IMR-90 (cell line): ENCODE measurements around the gene PAEP. TPM values are rescaled to one million over a fixed set of nuclear protein-coding genes. Genes with fewer than 3 reads are reported as not detected.

Experiments used
- ATAC-seq: fragments of 200-7000 bp; cut with Tn5 transposase; 2 replicates; pipeline ENCODE4 v1.9.1; 2020; ENCODE audit warnings: low read depth, mild to moderate bottlenecking, moderate library complexity
- BruUV-seq: library from RNA; stranded (reverse); fragments of 400-500 nt; replicated peaks from 2 replicates; lab custom pipeline; 2021; lab: Mats Ljungman, UMichigan
- CTCF ChIA-PET: fragments of 300-600 bp; formaldehyde crosslinking; extraction: SDS; loops from one replicate; lab custom pipeline; 2021; ENCODE audit warnings: antibody characterized with exemption; lab: Yijun Ruan, JAX
- POLR2A ChIA-PET: fragments of 300-600 bp; sonication (Branson Sonifier 250); formaldehyde crosslinking; loops from one replicate; lab custom pipeline; 2022; ENCODE audit warnings: antibody characterized with exemption; ENCODE audit not compliant: unreplicated experiment; lab: Charles Lee
- DNase-seq: peaks from one replicate; pipeline ENCODE4 v3.0.0; 2013
- H2AFZ ChIP-seq: replicated peaks from 2 replicates; pipeline ENCODE3; 2013; ENCODE audit warnings: low read length, mild to moderate bottlenecking; ENCODE audit not compliant: poor library complexity
- H2AK5ac ChIP-seq: 2 replicates; pipeline ENCODE4 v1.6.1; 2013; ENCODE audit warnings: low read depth, low read length, inconsistent platforms
- H2AK9ac ChIP-seq: replicated peaks from 2 replicates; pipeline ENCODE3; 2013; ENCODE audit warnings: mild to moderate bottlenecking, low read depth, low read length, moderate library complexity; ENCODE audit not compliant: poor library complexity
- H2BK120ac ChIP-seq: 2 replicates; pipeline ENCODE4 v1.6.1; 2013; ENCODE audit warnings: low read depth, low read length, inconsistent platforms
- H2BK15ac ChIP-seq: 3 replicates; pipeline ENCODE4 v1.6.1; 2013; ENCODE audit warnings: low read depth, low read length, inconsistent platforms
- H2BK20ac ChIP-seq: 2 replicates; pipeline ENCODE4 v1.6.1; 2013; ENCODE audit warnings: low read depth, mild to moderate bottlenecking, inconsistent platforms, low read length, moderate library complexity
- H2BK5ac ChIP-seq: 2 replicates; pipeline ENCODE4 v1.6.1; 2013; ENCODE audit warnings: mild to moderate bottlenecking, low read depth, low read length, inconsistent platforms; ENCODE audit not compliant: poor library complexity, severe bottlenecking
- H3K14ac ChIP-seq: replicated peaks from 2 replicates; pipeline ENCODE4 v1.6.1; 2013; ENCODE audit warnings: low read depth, low read length, inconsistent platforms
- H3K18ac ChIP-seq: 2 replicates; pipeline ENCODE4 v1.6.1; 2013; ENCODE audit warnings: low read depth, low read length, control low read depth
- H3K23ac ChIP-seq: 2 replicates; pipeline ENCODE4 v1.6.1; 2013; ENCODE audit warnings: low read depth, low read length, inconsistent platforms
- H3K27ac ChIP-seq: 2 replicates; pipeline ENCODE4 v1.5.1; 2013; ENCODE audit warnings: mild to moderate bottlenecking, control low read depth, low read length; ENCODE audit not compliant: insufficient read depth
- H3K27me3 ChIP-seq: 2 replicates; pipeline ENCODE4 v1.6.1; 2013; ENCODE audit warnings: low read length; ENCODE audit not compliant: control insufficient read depth, insufficient read depth
- H3K36me3 ChIP-seq: 2 replicates; pipeline ENCODE4 v1.6.1; 2013; ENCODE audit warnings: low read length, mixed read lengths; ENCODE audit not compliant: control insufficient read depth, insufficient read depth
- H3K4ac ChIP-seq: 2 replicates; pipeline ENCODE4 v1.6.1; 2013; ENCODE audit warnings: low read depth, low read length, inconsistent platforms
- H3K4me1 ChIP-seq: 2 replicates; pipeline ENCODE4 v1.6.1; 2013; ENCODE audit warnings: low read length, mixed read lengths; ENCODE audit not compliant: control insufficient read depth, insufficient read depth
- H3K4me2 ChIP-seq: 2 replicates; pipeline ENCODE4 v1.6.1; 2013; ENCODE audit warnings: low read depth, mild to moderate bottlenecking, control low read depth, low read length, moderate library complexity
- H3K4me3 ChIP-seq: 2 replicates; pipeline ENCODE4 v1.5.1; 2013; ENCODE audit warnings: low read depth, mild to moderate bottlenecking, control low read depth, low read length, moderate library complexity; ENCODE audit not compliant: insufficient read depth
- H3K56ac ChIP-seq: 2 replicates; pipeline ENCODE4 v1.6.1; 2013; ENCODE audit warnings: low read length, inconsistent platforms; ENCODE audit not compliant: insufficient read depth; ENCODE audit errors: extremely low read depth
- H3K79me1 ChIP-seq, 2 experiments: 2 replicates each; pipeline ENCODE4 v1.6.1; 2013; ENCODE audit warnings: low read length in 2 of 2, inconsistent platforms in 1 of 2, low read depth in 1 of 2
- H3K9ac ChIP-seq: 2 replicates; pipeline ENCODE4 v1.6.1; 2013; ENCODE audit warnings: low read depth, low read length, control low read depth
- H3K9me1 ChIP-seq: 2 replicates; pipeline ENCODE4 v1.6.1; 2013; ENCODE audit warnings: low read length, inconsistent platforms; ENCODE audit not compliant: insufficient read depth
- H3K9me3 ChIP-seq: 2 replicates; pipeline ENCODE4 v1.6.1; 2013; ENCODE audit warnings: low read length; ENCODE audit not compliant: control insufficient read depth, insufficient read depth
- H4K20me1 ChIP-seq: 2 replicates; pipeline ENCODE4 v1.6.1; 2013; ENCODE audit warnings: low read length, inconsistent platforms; ENCODE audit not compliant: insufficient read depth
- H4K5ac ChIP-seq: 2 replicates; pipeline ENCODE4 v1.6.1; 2013; ENCODE audit warnings: mild to moderate bottlenecking, low read depth, low read length, control low read depth
- H4K8ac ChIP-seq, 2 experiments: 2 replicates each; pipeline ENCODE4 v1.6.1; 2013; ENCODE audit warnings: low read depth in 2 of 2, low read length in 2 of 2, control low read depth in 1 of 2, inconsistent platforms in 1 of 2
- H4K91ac ChIP-seq: 2 replicates; pipeline ENCODE4 v1.6.1; 2013; ENCODE audit warnings: low read depth, low read length, inconsistent platforms; ENCODE audit not compliant: insufficient read depth
- BHLHE40 ChIP-seq: fragments of 150-350 bp; IDR thresholded peaks from 2 replicates; pipeline ENCODE4 v1.6.1; 2016; ENCODE audit warnings: mild to moderate bottlenecking, low read depth, low read length
- CEBPB ChIP-seq: IDR thresholded peaks from 2 replicates; pipeline ENCODE4 v1.6.1; 2012; ENCODE audit warnings: low read depth, low read length, improper control_type of control experiment
- CHD1 ChIP-seq: IDR thresholded peaks from 2 replicates; pipeline ENCODE4 v1.6.1; 2012; ENCODE audit warnings: low read depth, low read length, improper control_type of control experiment
- MAZ ChIP-seq: IDR thresholded peaks from 2 replicates; pipeline ENCODE4 v1.6.1; 2012; ENCODE audit warnings: low read depth, mild to moderate bottlenecking, low read length, improper control_type of control experiment, moderate library complexity, borderline replicate concordance
- MXI1 ChIP-seq: IDR thresholded peaks from 2 replicates; pipeline ENCODE4 v1.6.1; 2012; ENCODE audit warnings: low read depth, mild to moderate bottlenecking, low read length, moderate library complexity, borderline replicate concordance
- NFE2L2 ChIP-seq: fragments of 150-350 bp; IDR thresholded peaks from 2 replicates; pipeline ENCODE4 v1.6.1; 2016; ENCODE audit warnings: low read depth, mild to moderate bottlenecking, low read length
- whole genome bisulfite sequencing, 2 experiments: methylation state at CpG; one replicate each; pipeline versions ENCODE4 v1.1.5 to v1.1.7; 2013; ENCODE audit warnings: missing lambda C conversion rate in 2 of 2; ENCODE audit not compliant: insufficient read length in 1 of 2; ENCODE audit errors: extremely low coverage in 2 of 2; 5-methylcytosine and 5-hydroxymethylcytosine counted together
- dilution Hi-C: fragments of 300-500 bp; cut with HindIII; formaldehyde crosslinking; loops from one replicate; pipeline ENCODE4 v1.14.3; 2018; ENCODE audit warnings: low sequenced_read_pairs; ENCODE audit not compliant: unreplicated experiment
- in situ Hi-C: fragments of 300-500 bp; cut with MboI; formaldehyde crosslinking; loops from 3 replicates; pipeline ENCODE4 v1.14.3; 2019; ENCODE audit warnings: low sequenced_read_pairs, inconsistent platforms, mixed read lengths
- intact Hi-C: fragments of 100-400 bp; cut with micrococcal nuclease; formaldehyde crosslinking; loops from 2 replicates; pipeline ENCODE4 v1.10.0; 2022
- polyA plus RNA-seq, 3 experiments: library from polyadenylated mRNA; depleted of rRNA; stranded (reverse); fragments of >200 nt; gene quantifications; 2 replicates each; pipeline ENCODE4 v1.2.3, GENCODE V29; 2012; ENCODE audit warnings: low replicate concordance in 1 of 3
- total RNA-seq: library from RNA; depleted of rRNA; stranded (reverse); fragments of >200 nt; gene quantifications from 2 replicates; pipeline ENCODE4 v1.2.3, GENCODE V29; 2012
- TF ChIP-seq, protein P1 (sequence below): conservative IDR thresholded peaks from 2 replicates; pipeline ENCODE4 v1.5.1; 2012; ENCODE audit warnings: mild to moderate bottlenecking, low read depth, low read length, improper control_type of control experiment

PAEP gene
- total and polyA plus RNA-seq, 2 of the 4 experiments (the other 2 are of a cell fraction): not detected

DNA sequence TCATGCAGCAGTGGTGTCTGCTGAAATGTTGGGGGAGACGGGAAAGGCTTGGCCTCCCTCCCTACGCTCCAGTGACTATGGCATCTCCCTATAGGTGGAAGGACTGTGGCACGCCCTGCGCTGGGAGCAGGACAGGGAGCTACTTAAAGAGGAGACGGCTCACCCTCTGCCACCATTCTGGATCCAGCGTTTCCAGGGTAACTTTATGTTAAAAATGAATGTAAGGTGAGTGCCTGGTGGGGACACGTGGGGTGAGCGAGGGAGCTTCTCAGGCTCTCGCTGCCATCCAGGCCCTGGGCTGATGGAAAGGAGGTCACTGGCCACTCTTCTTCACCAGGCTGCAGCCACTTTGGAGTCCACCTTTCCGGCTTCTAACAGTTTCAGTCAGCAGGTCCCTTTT lies 15.7 kb downstream of the PAEP start:
- H4K8ac ChIP-seq: no peak overlapping the region

More for the DNA sequence above, 15.7 kb downstream of the PAEP start:
- no peak overlapping the region for H2BK120ac ChIP-seq
- BruUV-seq: no TSS peak
- no peak overlapping the region for H2BK5ac ChIP-seq
- H3K79me1 ChIP-seq: no peaks in the 10 kb centered on the region
- H3K4ac ChIP-seq: no peak overlapping the region
- H2BK15ac ChIP-seq: no peak overlapping the region
- intact Hi-C loops (no loop called here), in situ Hi-C loops (no loop called here), dilution Hi-C loops (no loop called here)
- 57% methylated on average over 1 of the region's 10 CpGs; no CpG with 5 or more reads in 1 of the 2 experiments for WGBS, 2 experiments
- no peak overlapping the region for H3K23ac ChIP-seq
- H2AK5ac ChIP-seq: no peak overlapping the region
- H3K36me3 ChIP-seq: no peaks in the 10 kb centered on the region
- H3K9ac ChIP-seq: no peak overlapping the region
- no peak overlapping the region for H3K56ac ChIP-seq
- H3K9me1 ChIP-seq: no peaks in the 10 kb centered on the region
- H4K20me1 ChIP-seq: no peaks in the 10 kb centered on the region
- H4K5ac ChIP-seq: no peak overlapping the region
- H3K18ac ChIP-seq: no peak overlapping the region
- H3K4me1 ChIP-seq: no peaks in the 10 kb centered on the region
- H3K4me2 ChIP-seq: no peak overlapping the region
- ATAC-seq (no peak), DNase-seq (no peak)
- H2BK20ac ChIP-seq: no peak overlapping the region
- H3K9me3 ChIP-seq: peaks cover 7% of the 10 kb centered on the region; the same call in 1 of the 2 replicates
- no peak overlapping the region for H2AK9ac ChIP-seq
- ChIA-PET CTCF (no interaction called here), POLR2A (no interaction called here)
- TF ChIP-seq MXI1 (no peak), CEBPB (no peak), MAZ (no peak), BHLHE40 (no peak), CHD1 (no peak), NFE2L2 (no peak)
- TF ChIP-seq, protein P1, sequence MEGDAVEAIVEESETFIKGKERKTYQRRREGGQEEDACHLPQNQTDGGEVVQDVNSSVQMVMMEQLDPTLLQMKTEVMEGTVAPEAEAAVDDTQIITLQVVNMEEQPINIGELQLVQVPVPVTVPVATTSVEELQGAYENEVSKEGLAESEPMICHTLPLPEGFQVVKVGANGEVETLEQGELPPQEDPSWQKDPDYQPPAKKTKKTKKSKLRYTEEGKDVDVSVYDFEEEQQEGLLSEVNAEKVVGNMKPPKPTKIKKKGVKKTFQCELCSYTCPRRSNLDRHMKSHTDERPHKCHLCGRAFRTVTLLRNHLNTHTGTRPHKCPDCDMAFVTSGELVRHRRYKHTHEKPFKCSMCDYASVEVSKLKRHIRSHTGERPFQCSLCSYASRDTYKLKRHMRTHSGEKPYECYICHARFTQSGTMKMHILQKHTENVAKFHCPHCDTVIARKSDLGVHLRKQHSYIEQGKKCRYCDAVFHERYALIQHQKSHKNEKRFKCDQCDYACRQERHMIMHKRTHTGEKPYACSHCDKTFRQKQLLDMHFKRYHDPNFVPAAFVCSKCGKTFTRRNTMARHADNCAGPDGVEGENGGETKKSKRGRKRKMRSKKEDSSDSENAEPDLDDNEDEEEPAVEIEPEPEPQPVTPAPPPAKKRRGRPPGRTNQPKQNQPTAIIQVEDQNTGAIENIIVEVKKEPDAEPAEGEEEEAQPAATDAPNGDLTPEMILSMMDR: no peak
- no peak overlapping the region for H3K4me3 ChIP-seq
- no peak overlapping the region for H4K91ac ChIP-seq
- H2AFZ ChIP-seq: no peak overlapping the region
- H3K27me3 ChIP-seq: no peaks in the 10 kb centered on the region
- no peak overlapping the region for H3K14ac ChIP-seq
- no peak overlapping the region for H3K27ac ChIP-seq
